ENCODE results near the gene MCC.

MCC gene

GRCh38 chr5:113166852-113167366, 321.3 kb downstream of the MCC start:
- DNase-seq: no peak

GRCh38 chr5:113166261-113166660, 322.0 kb downstream of the MCC start:
- no peak for DNase-seq

DNA sequence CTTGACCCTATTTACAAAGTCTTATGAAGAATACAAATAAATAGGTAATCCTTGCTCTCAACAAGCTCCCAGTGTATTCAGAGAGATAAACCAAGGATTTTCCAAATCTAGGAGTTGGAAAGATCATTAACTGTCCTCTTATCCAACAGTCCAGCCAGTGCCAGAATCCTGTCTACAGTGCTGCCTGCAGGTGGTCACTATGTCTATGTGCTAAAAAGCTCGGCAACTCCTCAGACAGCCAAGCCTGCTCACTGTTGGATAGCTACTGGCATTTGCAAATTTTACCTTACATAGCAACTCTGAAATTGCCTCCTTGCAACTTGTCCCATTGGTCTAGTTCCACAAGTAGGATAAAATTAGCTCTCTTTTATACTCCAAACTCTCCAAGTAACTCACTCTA, 324.2 kb downstream of the MCC start:
- no peak for DNase-seq

DNA sequence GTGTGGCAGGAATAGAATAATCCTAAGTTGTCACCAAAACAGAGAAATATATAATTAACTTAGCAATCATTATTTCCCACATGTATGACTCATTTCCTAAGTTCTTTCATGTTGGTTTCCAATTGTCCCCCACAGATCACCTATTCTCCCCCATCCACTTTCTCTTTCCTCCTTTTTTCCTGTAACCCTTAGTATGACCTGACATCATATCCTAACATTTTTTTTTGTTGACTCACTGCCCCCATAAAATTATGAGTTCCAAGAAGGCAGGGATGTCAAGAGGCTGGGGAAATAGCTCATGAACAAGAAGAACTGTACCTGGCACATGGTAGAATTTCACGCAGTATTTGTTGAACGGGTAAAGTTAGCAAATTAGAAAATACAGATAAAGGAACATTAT, 324.9 kb downstream of the MCC start:
- DNase-seq: no peak

DNA sequence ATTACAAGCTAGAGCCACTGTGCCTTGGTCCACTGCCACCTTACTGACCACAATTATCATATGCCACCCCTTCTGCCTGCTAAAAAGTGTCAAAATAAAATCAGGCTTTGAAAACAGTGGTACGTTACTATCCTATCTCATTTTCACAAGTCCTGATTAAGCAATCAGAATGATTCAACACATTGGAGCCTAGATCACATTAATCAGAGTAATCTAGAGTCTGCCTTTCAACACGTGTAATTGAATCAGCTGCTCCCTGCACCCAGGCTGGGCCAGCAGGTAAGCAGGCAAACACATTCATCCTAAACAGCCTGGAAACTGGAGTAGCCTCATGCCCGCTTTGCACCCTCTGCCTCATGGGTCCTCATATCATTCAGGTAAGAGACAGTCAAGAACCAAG, 325.5 kb downstream of the MCC start:
- DNase-seq: no peak

GRCh38 chr5:113162208-113162607, 326.0 kb downstream of the MCC start:
- no peak for DNase-seq

DNA sequence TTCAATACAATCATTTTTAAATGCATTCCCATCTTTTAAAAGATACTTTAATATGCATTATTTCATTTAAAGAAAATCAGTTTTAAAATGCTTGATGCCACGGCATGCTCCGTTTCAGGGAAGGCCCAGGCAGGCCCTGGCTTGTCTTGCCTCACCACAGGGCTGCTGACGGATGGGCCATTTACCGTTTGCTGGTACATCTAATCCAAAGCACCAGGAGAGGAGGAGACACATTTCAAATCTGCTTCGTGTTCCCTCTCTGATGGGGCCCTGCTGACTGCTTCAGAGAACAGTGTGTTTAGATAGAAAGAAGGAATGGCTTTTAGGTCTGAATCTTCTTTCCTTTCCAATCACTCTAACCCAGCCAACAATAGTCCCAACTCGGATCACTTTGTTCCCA, 326.4 kb downstream of the MCC start:
- no peak for DNase-seq

DNA sequence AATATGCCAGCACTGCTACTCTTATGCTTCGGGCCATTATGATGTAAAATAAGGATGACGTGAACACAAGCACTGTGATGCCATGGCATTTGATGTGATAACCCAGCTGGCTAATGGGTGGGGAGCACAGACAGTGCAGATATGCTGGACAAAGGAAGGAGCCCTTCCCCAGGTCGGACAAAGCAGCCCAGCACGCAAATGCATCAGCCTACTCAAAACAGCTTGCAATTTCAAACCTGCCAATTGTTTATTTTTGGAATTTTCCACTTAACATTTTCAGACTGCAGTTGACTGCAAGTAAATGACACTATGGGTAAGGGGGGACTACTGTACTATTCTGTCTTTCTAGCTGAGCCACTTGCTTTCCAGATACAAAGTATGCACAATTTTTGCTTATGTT, 330.4 kb downstream of the MCC start:
- DNase-seq: no peak

- no peak for DNase-seq
Measured at GRCh38 chr5:113156271-113156877, 331.9 kb downstream of the MCC start.

- DNase-seq: no peak
Measured at GRCh38 chr5:113153512-113154097, 334.6 kb downstream of the MCC start.

GRCh38 chr5:113152380-113152740, 335.9 kb downstream of the MCC start:
- no peak for DNase-seq

- no peak for DNase-seq
Measured at GRCh38 chr5:113151641-113152379, 336.4 kb downstream of the MCC start.

- DNase-seq: no peak
Measured at GRCh38 chr5:113150821-113151220, 337.4 kb downstream of the MCC start.

- DNase-seq: no peak
Measured at GRCh38 chr5:113150221-113150620, 338.0 kb downstream of the MCC start.

DNA sequence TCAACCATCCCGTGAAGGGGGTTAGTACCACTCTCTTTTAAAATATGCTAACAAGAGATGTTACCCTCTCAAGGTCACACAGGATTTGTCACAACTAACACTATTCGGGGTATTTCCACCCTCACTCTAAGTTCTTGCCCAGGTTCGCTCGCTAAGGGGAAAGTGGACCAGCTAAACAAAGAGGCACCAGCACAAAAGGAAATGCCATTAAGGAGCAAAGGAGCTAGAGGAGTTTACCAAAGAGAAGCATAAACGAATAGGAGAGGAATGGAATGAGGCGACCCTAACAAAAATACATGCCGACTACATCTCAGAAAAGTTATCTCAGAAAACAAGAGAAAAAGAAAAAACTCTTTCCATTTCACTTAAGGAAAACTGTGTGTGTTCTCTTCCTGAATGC, 340.7 kb downstream of the MCC start:
- no peak for DNase-seq

DNA sequence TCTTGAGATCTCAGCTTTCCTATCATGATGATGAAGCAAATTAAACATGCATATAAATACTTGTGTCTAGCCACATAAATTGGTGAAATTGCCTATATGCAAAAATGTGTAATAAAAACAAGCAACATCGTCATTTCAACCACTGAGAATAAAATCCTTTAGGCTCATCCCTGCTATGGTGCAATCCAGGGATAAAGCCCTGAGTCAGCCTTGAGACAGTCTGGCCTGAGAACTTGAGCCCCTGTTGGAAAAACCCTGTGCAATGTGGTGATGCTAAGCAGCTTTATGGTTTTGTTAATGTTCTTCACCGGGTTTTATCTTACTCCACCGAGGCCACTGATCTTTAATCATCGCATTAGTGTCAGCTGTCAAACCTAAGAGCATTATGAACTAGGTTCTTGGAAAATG, 341.1 kb downstream of the MCC start:
- DNase-seq: no peak

- DNase-seq: no peak
Measured at GRCh38 chr5:113145757-113146387, 342.4 kb downstream of the MCC start.

GRCh38 chr5:113142186-113142585, 346.1 kb downstream of the MCC start:
- no peak for DNase-seq

- DNase-seq: no peak
Measured at GRCh38 chr5:113140837-113141671, 347.2 kb downstream of the MCC start.

DNA sequence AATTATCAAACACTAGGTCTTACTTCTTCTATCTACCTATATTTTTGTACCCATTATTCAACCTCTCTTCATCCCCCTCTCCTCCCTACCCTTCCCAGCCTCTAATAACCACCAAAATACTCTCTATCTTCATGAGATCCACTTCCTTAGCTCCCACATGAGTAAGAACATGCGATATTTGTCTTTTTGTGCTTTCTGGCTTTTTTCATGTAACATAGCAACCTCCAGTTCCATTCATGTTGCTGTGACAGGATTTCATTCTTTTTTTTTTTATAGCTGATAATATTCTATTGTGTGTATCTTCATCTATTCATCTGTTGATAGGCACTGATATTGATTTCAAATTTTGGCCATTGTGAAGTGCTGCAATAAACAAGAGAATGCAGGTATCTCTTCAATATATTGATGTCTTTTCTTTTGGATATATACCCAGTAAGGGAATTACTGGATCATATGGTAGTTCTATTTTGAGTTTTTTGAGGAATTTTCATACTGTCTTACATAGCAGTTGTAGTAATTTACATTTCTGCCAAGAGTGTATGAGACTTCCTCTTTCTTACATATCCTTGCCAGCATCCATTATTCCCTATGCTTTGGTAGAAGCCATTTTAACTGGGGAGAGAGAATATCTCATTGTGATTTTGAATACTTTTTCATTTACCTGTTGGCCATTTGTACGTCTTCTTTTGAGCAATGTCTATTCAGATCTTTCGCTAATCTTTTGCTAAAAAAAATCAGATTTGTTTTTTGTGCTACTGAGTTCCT, 354.9 kb downstream of the MCC start:
- no peak for DNase-seq

- DNase-seq: no peak
Measured at GRCh38 chr5:113132564-113132963, 355.7 kb downstream of the MCC start.

All from CD4-positive, alpha-beta T cell treated with Interleukin-1 beta for 1 hour (primary cell).